Stimulated activated CD8-positive, alpha-beta memory T cell treated with anti-CD3 and anti-CD28 coated beads, Interleukin-15, amount 100 ng/mL, for 4 hours (primary cell): Measurements from ENCODE around the gene TRABD2B.

Experiments
- DNase-seq, 2 donors: peaks; one replicate each; pipeline ENCODE4 v3.0.0-alpha.2; 2020; ENCODE audit warnings: low read depth in 2 of 2

The TRABD2B gene

DNA sequence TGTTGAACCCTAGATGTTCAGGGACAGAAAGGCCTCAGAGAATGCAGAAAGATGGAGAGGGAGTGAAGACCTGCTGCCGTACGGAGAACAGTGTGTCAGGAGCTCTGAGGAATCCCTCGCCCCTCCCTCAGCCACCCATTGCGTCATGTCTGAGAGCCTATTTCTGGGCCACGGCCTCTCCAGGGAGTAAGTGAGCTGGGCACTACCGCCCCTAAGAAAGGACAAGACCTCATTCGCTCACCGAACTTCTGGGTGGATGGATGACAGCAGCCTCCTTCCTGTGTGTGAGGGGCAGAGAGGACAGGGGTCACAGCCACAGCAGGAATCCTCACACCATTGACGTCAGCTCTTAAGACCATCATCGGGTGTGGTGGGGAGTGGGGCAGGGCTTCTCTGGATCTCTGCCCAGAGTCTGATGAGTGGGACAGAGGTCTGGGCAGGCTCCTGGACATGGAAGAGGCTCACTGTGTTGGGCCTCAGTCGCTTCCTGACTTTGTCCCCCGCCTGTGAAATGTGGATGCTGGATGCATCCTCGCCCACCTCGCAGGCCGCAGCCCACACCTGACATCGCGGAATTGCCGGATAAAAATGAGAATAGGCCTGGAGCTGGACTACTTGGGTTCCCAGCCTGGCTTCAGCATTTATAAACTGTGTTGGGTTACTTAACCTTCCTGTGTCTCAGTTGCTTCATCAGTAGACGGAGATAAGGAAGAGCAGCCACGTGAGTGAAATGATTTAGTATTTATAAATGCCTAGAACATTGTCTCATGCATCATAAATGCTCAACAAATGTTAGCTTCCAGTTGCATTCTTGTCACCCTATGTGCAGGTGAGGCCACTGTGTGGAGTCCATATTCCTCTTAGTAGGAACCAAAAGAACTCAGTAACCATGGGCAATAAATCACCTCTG lies 238.6 kb downstream of the TRABD2B start:
- DNase-seq, result no peak

- no peak for DNase-seq
Measured at GRCh38 chr1:47757226-47757975, 239.8 kb downstream of the TRABD2B start.

DNA sequence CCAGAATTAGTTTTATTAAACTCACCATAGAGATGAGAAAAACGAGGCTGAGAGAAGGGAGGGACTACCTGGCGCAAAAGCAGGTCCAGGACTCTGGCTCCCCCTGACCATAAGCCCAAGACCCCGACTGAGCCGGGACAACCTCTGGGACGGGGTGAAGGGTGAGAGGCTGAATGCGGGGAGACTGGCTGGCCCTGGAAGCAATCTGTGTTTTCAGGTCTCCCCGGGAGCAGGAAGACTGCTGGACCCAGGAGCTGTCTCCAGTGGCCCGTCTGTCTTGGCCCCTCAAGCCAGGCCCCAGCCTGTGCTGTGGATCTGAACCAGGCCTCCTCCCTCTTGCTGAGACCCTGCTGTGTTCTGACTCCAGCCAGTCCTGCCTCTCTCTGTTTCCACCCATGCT lies 240.8 kb downstream of the TRABD2B start:
- DNase-seq, result no peak

GRCh38 chr1:47756006-47756405 lies 241.2 kb downstream of the TRABD2B start:
- DNase-seq, result no peak

GRCh38 chr1:47755101-47755990 lies 241.8 kb downstream of the TRABD2B start:
- DNase-seq, result no peak

GRCh38 chr1:47754221-47754620 lies 243.0 kb downstream of the TRABD2B start:
- DNase-seq, result no peak

DNA sequence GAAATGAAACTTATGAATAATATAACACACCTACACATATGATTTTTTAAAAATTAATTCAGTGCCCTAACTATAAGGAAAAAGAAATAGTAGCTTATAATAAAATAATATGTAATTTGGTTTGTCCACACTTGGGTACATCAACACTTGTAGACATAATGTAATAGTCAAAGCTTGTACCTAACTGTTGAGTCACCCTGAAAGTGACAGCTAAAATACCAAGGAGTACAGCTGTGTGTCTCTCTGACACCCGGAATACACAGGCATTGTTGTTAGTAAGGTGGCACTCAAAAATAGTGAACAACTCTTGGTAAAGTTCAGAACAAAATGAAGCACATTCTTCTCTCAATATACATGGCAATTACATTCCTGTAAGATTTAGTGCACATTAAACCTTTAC lies 243.4 kb downstream of the TRABD2B start:
- no peak for DNase-seq

- DNase-seq, result no peak
Measured at GRCh38 chr1:47752559-47752958, 244.6 kb downstream of the TRABD2B start.

- no peak for DNase-seq
Measured at GRCh38 chr1:47751996-47752451, 245.2 kb downstream of the TRABD2B start.

GRCh38 chr1:47751193-47751592 lies 246.0 kb downstream of the TRABD2B start:
- no peak for DNase-seq

GRCh38 chr1:47745715-47746609 lies 251.2 kb downstream of the TRABD2B start:
- no peak for DNase-seq

GRCh38 chr1:47742890-47743760 lies 254.1 kb downstream of the TRABD2B start:
- no peak for DNase-seq

- no peak for DNase-seq
Measured at GRCh38 chr1:47738560-47739182, 258.5 kb downstream of the TRABD2B start.

DNA sequence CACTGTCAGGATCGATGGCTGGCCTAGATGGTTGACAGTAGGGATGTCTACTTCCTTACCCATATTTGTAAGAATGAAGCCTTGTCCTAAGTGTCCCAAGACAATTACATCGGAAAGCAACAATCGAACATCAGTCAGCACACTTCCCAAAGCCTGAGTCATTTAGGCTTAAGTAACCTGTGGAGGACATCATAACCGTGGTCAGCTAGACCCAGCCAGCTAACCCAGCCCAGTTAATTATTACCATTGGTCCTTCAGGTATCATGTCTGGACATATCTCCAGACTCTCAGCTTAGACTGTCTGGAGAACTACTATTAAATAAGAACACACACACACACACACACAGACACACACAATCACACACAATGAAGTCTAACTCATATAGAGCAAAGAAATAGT lies 264.7 kb downstream of the TRABD2B start:
- no peak for DNase-seq

- no peak for DNase-seq
Measured at GRCh38 chr1:47731730-47732129, 265.5 kb downstream of the TRABD2B start.

DNA sequence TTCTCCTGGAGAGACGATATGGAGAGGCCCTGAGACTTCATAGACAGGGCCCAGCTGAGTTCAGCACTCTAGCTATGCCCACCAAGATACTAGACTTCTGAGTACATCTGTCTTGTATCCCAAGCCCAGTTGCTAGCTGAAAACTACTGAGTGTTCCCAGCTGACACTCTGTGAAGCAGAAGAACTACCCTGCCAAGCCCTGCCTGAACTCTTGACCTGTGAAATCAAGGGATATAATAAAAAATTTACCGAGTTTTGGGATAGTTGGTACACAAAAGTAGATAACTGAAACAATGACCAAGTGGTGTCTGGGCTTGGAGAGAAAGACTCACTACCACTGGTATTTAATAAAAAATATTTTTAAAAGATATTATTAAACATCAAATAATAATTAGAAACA lies 267.5 kb downstream of the TRABD2B start:
- no peak for DNase-seq

DNA sequence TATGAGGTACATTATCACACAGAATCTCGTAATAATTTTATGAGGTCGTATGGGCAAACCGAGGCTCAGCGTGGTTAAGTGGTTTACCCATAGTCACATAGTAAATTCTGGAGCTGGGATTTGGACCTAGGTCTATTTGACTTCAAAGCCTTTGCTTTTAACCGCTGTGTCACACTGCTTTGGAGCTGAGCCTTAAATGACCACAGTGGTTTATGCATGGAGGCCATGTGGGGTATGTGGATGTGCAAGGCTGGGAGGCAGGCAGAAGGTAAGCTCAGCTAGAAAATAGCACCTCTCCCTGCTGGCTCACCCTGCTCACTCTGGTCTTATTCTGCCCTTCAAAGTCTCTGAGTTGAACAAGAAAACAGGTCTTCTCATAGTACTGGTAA lies 269.5 kb downstream of the TRABD2B start:
- no peak for DNase-seq

GRCh38 chr1:47727051-47727696 lies 270.0 kb downstream of the TRABD2B start:
- no peak for DNase-seq
